ENCODE results near the gene GATM. TPM values are rescaled to one million over a fixed set of nuclear protein-coding genes. Genes with fewer than 3 reads are reported as not detected.

Gene GATM
- total RNA-seq, 1 experiment from 2014 or later: 4.2 TPM

GRCh38 chr15:45384700-45385099 is 6.4 kb upstream of the GATM start:
- intact Hi-C loops (cut with micrococcal nuclease; ENCODE audit: unreplicated experiment): no loop called here
- no peak for DNase-seq
- Mint-ChIP-seq H3K9me3 (ENCODE audit: low read depth, unreplicated experiment) (no peaks in the 10 kb centered on the region), H3K36me3 (ENCODE audit: insufficient read depth, unreplicated experiment) (no peaks in the 10 kb centered on the region), H3K4me1 (ENCODE audit: low read depth, unreplicated experiment) (no peaks in the 10 kb centered on the region), H3K27ac (ENCODE audit: unreplicated experiment) (no peak overlapping the region), H3K27me3 (ENCODE audit: unreplicated experiment) (no peaks in the 10 kb centered on the region), H3K4me3 (ENCODE audit: low read depth, unreplicated experiment) (no peak overlapping the region)
- no peak for TF ChIP-seq CTCF (IDR thresholded peaks at IDR 0.05; ENCODE audit: unreplicated experiment)
- no TSS peak for BruUV-seq (replicated peaks)
- CTCF ChIA-PET: interaction anchor here (0.6 kb wide), 1 partner anchor 77 kb away, joined by 10 read pairs; no protein-coding TSS in a partner anchor

- intact Hi-C loops (cut with micrococcal nuclease; ENCODE audit: unreplicated experiment): no loop called here
- Mint-ChIP-seq H3K4me1 (ENCODE audit: low read depth, unreplicated experiment) (peaks cover 35% of the 10 kb centered on the region), H3K9me3 (ENCODE audit: low read depth, unreplicated experiment) (no peaks in the 10 kb centered on the region), H3K36me3 (ENCODE audit: insufficient read depth, unreplicated experiment) (peaks cover 10% of the 10 kb centered on the region), H3K4me3 (ENCODE audit: low read depth, unreplicated experiment) (no peak overlapping the region), H3K27ac (ENCODE audit: unreplicated experiment) (no peak overlapping the region), H3K27me3 (ENCODE audit: unreplicated experiment) (peaks cover 20% of the 10 kb centered on the region)
- no peak for DNase-seq
- CTCF ChIA-PET: no interaction called here
- no peak for TF ChIP-seq CTCF (IDR thresholded peaks at IDR 0.05; ENCODE audit: unreplicated experiment)
- no TSS peak for BruUV-seq (replicated peaks)
These were observed 544 bp upstream of the GATM start for GRCh38 chr15:45378913-45379262.

DNA sequence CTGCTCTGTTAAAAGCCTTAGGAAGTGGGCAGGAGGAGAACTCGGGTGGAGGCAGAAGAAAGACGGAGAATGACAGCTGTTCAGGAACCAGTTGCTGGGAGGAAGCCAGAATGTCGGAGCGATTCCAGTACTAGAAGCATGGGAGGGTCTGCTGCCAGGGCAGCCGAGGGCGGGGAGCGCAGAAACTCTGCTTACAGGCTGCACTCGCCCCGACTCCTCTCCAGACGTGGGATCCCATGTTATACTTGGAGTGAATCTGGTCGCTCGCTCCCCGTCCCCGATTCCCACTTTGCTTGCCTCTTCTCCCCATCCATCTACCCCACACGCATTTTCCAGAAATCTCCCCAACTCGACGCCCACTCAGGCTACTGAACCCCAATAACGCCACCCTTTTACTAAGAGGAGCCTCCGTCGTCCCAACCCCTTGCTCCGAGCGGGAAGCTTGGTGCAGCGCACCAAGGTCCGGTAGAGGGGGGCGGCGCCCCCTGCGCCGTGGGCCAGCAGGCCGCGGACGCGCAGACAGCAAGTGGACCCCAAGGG is 665 bp downstream of the GATM start:
- CTCF ChIA-PET: interaction anchor here (0.8 to 1.4 kb wide), 3 partner anchors 25 to 58 kb away, joined by 4 to 6 read pairs (median 4); a partner anchor contains a TSS
- no TSS peak for BruUV-seq (replicated peaks)
- peaks cover 20% of the 10 kb centered on the region for H3K27me3 Mint-ChIP-seq (ENCODE audit: unreplicated experiment)
- intact Hi-C loops (cut with micrococcal nuclease; ENCODE audit: unreplicated experiment): no loop called here
- no peaks in the 10 kb centered on the region for H3K9me3 Mint-ChIP-seq (ENCODE audit: low read depth, unreplicated experiment)
- peak overlapping the region; percentile 95 for H3K4me3 Mint-ChIP-seq (ENCODE audit: low read depth, unreplicated experiment)
- peaks cover 10% of the 10 kb centered on the region for H3K36me3 Mint-ChIP-seq (ENCODE audit: insufficient read depth, unreplicated experiment)
- DNase-seq: peak; percentile 11
- H3K4me1 Mint-ChIP-seq (ENCODE audit: low read depth, unreplicated experiment): peaks cover 44% of the 10 kb centered on the region
- no peak for TF ChIP-seq CTCF (IDR thresholded peaks at IDR 0.05; ENCODE audit: unreplicated experiment)
- peak overlapping the region; percentile 49 for H3K27ac Mint-ChIP-seq (ENCODE audit: unreplicated experiment)

DNA sequence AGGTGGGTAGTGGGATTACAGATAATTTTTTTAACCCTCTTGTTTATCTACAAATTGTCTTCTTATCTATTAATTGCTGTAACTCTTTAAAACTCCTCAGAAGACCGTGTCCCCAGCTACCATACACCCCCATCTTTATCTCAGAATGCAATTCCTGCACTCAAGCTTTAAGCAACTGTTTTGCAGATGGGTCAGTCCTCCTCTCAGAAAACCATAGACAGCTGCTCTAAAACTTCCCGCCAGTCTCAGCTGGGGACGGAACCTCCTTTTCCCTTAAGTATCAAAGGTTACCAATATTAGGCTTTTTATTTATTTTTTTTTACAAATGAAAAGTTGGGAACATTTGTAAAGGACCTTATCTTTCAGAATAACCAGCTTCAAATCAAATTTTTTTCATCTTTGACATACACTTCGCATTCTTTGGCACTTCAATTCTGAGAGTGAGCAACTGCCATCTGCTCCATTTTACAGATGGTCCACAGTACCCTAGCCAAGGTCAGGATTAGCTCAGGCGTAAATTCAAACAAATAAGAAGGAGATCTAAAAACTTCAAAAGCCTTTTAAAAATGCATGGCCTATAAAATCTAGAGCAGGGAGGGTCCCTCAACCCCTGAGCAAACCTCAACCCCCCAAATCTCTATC is 1.3 kb downstream of the GATM start:
- no TSS peak for BruUV-seq (replicated peaks)
- H3K27me3 Mint-ChIP-seq (ENCODE audit: unreplicated experiment): peaks cover 20% of the 10 kb centered on the region
- TF ChIP-seq CTCF (IDR thresholded peaks at IDR 0.05; ENCODE audit: unreplicated experiment): no peak
- DNase-seq: no peak
- H3K4me3 Mint-ChIP-seq (ENCODE audit: low read depth, unreplicated experiment): peak overlapping the region; percentile 95
- intact Hi-C loops (cut with micrococcal nuclease; ENCODE audit: unreplicated experiment): no loop called here
- peak overlapping the region; percentile 49 for H3K27ac Mint-ChIP-seq (ENCODE audit: unreplicated experiment)
- CTCF ChIA-PET: interaction anchor here (1.4 kb wide), 1 partner anchor 25 kb away, joined by 6 read pairs; a partner anchor contains a TSS
- H3K36me3 Mint-ChIP-seq (ENCODE audit: insufficient read depth, unreplicated experiment): peaks cover 10% of the 10 kb centered on the region
- H3K4me1 Mint-ChIP-seq (ENCODE audit: low read depth, unreplicated experiment): peaks cover 50% of the 10 kb centered on the region
- no peaks in the 10 kb centered on the region for H3K9me3 Mint-ChIP-seq (ENCODE audit: low read depth, unreplicated experiment)

All from Calu3 (cell line).